RWPE1 (cell line): Measurements from ENCODE around the gene FERMT3.
A peak's percentile ranks its signal among the peaks of the same experiment; 100 is the strongest.

Experiments used
- CTCF ChIA-PET: fragments of 350-600 bp; sonication (Branson Sonifier 250); formaldehyde crosslinking; extraction: SDS; loops from one replicate; lab custom pipeline; 2021; lab: Yijun Ruan, JAX
- POLR2A ChIA-PET: fragments of 400-600 bp; formaldehyde crosslinking; extraction: SDS; loops from one replicate; lab custom pipeline; 2020; ENCODE audit warnings: antibody characterized with exemption; ENCODE audit not compliant: low non-redundant PET; lab: Yijun Ruan, JAX
- DNase-seq: peaks from one replicate; pipeline ENCODE4 v3.0.0; 2012; ENCODE audit warnings: low spot score
- H3K27ac ChIP-seq: fragments of 450-650 bp; 2 replicates; pipeline ENCODE4 v1.5.1; 2017
- TF ChIP-seq, protein P1 (sequence below): fragments of 450-650 bp; conservative IDR thresholded peaks from 2 replicates; pipeline ENCODE4 v1.5.1; 2017; ENCODE audit warnings: low read depth, mild to moderate bottlenecking

Gene FERMT3

DNA sequence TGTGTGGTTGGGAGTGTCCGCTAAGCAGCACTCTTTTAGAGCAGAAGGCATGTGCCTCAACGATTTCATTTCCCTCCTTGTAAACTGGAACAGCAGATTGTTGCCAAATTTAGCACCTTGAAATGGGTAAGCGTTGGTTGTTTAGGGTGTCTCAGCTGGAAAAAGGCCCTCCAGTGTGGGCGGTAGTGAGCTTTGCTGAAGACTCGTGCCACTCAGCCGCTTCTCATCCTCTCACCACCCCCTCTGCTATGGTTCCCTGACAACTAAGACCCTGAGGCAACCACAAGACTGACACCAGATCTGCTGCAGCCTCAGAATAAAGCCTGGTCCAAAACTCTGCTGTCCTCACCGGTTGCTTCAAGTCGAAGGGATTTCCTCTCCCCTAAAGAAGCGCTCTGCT lies 9.9 kb upstream of the FERMT3 start:
- ChIA-PET CTCF (no interaction called here), POLR2A (no interaction called here)
- DNase-seq = no peak
- H3K27ac ChIP-seq = no peak overlapping the region
- TF ChIP-seq, protein P1, sequence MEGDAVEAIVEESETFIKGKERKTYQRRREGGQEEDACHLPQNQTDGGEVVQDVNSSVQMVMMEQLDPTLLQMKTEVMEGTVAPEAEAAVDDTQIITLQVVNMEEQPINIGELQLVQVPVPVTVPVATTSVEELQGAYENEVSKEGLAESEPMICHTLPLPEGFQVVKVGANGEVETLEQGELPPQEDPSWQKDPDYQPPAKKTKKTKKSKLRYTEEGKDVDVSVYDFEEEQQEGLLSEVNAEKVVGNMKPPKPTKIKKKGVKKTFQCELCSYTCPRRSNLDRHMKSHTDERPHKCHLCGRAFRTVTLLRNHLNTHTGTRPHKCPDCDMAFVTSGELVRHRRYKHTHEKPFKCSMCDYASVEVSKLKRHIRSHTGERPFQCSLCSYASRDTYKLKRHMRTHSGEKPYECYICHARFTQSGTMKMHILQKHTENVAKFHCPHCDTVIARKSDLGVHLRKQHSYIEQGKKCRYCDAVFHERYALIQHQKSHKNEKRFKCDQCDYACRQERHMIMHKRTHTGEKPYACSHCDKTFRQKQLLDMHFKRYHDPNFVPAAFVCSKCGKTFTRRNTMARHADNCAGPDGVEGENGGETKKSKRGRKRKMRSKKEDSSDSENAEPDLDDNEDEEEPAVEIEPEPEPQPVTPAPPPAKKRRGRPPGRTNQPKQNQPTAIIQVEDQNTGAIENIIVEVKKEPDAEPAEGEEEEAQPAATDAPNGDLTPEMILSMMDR = no peak

DNA sequence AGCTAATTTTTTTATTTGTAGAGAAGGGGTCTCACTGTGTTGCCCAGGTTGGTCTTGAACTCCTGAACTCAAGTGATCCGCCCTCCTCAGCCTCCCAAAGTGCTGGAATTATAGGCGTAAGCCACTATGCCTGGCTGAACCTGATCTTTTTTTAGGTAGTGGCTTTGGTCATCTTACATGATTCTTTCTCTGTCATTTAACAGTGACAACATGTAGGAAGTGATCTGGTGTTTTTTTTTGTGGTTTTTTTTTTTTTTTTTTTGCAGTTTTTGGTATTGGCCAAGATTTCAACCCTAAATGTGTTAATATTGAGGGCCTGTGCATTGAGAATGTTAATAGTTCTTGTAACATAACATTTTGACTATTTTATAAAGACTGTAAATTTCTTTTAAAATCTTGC lies 8.0 kb upstream of the FERMT3 start:
- no peak for DNase-seq
- POLR2A ChIA-PET = no interaction called here
- TF ChIP-seq, protein P1 = no peak
- CTCF ChIA-PET = interaction anchor here (0.5 kb wide), 1 partner anchor 66 kb away, joined by 3 read pairs; no protein-coding TSS in a partner anchor
- H3K27ac ChIP-seq = no peak overlapping the region

DNA sequence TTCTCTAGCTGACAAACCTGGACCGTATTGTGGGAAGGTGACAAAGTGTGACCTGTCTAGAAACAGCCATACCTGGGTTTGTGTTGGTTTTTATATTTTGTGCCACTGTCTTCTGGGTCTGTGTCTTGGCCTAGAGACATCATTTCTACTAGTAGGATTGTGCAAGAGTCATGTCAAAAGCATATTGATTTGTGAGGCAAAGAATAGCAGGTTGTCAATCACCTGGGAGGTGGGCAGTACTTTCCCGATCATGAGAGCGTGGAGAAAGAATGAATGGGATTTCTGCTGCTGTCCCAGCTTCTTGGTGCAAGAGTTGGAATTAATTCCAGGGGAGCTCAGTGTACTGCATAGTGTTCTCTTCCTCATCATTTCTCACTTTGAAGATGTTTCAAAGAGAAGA lies 5.0 kb upstream of the FERMT3 start:
- POLR2A ChIA-PET = no interaction called here
- DNase-seq = no peak
- TF ChIP-seq, protein P1 = no peak
- H3K27ac ChIP-seq = no peak overlapping the region
- CTCF ChIA-PET = no interaction called here

DNA sequence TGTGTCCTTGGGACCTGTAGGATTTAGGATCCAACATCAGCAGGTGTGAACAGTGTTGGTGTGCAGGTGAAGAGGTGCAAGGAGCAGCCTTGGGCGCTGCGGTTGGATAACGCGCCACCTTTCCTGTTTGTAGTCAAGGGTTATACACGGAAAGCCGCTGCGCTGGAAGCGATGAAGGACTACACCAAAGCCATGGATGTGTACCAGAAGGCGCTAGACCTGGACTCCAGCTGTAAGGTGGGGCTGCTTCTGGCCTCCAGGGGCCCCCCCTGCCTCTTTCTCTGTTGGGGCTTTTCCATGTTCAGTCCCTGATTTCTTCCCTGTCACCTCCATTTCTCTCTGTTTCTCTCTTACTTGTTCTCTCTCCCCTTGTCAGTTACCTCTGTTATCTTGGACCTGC lies 3.5 kb upstream of the FERMT3 start:
- peak overlapping the region; percentile 60 for H3K27ac ChIP-seq
- POLR2A ChIA-PET = no interaction called here
- TF ChIP-seq, protein P1 = no peak
- CTCF ChIA-PET = interaction anchor here (0.6 to 0.8 kb wide), 2 partner anchors 98 to 1381 kb away, joined by 3 read pairs; no protein-coding TSS in a partner anchor
- DNase-seq = no peak

DNA sequence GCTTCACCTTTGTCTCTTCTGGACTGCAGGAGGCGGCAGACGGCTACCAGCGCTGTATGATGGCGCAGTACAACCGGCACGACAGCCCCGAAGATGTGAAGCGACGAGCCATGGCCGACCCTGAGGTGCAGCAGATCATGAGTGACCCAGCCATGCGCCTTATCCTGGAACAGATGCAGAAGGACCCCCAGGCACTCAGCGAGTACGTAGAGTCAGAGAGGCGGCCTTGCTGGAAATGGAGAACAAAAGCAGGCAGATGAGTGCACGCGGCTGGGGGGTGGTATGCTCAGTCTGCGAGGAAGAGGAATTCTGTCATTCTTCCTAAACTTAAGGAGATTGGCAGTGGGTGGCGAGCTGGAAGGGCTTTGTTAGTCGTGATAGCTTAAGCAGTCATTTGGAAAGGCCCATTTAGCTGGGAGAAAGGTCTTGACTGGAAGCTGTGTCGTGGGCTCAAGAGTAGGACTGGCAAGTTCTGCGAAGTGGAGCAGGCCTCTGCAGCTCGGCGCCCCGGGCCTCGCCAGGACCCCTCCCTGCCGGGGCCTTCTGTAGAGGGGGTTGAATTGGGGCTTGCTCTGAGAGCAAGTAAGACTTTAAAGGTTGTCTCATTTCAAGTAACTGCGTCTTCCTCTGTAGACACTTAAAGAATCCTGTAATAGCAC lies 3.0 kb upstream of the FERMT3 start:
- CTCF ChIA-PET = interaction anchor here (0.6 to 1.3 kb wide), 4 partner anchors 16 to 1382 kb away, joined by 3 to 12 read pairs (median 3); no protein-coding TSS in a partner anchor

DNA sequence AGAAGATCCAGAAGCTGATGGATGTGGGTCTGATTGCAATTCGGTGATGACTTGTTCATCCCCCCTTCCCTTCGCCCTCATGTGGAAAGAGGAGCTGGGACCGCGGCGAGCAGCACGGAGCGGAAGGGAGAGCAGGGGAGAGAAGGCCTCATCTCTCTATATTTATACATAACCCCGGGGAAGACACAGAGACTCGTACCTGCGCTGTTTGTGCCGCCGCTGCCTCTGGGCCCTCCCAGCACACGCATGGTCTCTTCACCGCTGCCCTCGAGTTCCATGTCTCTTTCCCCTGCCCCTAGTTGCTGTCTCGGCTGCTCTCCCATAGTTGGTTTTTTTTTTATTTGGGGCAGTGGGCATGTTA lies 2.5 kb upstream of the FERMT3 start:
- TF ChIP-seq, protein P1 = no peak
- ChIA-PET CTCF (interaction anchor here (0.6 to 1.9 kb wide), 13 partner anchors 16 to 1382 kb away, joined by 3 to 30 read pairs (median 4); partner anchors contain the start of gene GPR137), POLR2A (interaction anchor here (0.6 kb wide), 3 partner anchors 19 to 1214 kb away, joined by 3 to 5 read pairs (median 3); partner anchors contain the start of gene STIP1)
- no peak for DNase-seq
- H3K27ac ChIP-seq = peak overlapping the region; percentile 60

More for the DNA sequence above, 3.0 kb upstream of the FERMT3 start:
- DNase-seq = no peak
- H3K27ac ChIP-seq = peak overlapping the region; percentile 60
- POLR2A ChIA-PET = no interaction called here
- TF ChIP-seq, protein P1 = no peak
